ENCODE measurements around the gene METRNL. TPM values are rescaled to one million over a fixed set of nuclear protein-coding genes. Genes with fewer than 3 reads are reported as not detected.
"Not testable (repeated sequence)": the region's sequence is repeated elsewhere in the genome, so short reads cannot be mapped to it uniquely, and the experiment has no call there.

METRNL gene
- 137 and 140 TPM in 2 replicates for total RNA-seq

GRCh38 chr17:83079352-83079747 is at the start of gene METRNL:
METRNL (plus strand) TSS chr17:83079609; CDS start chr17:83079816, 207 bp downstream.
- Histone ChIP-seq H3K79me2 (ENCODE audit: insufficient read depth, low read length) (peaks cover 36% of the 10 kb centered on the region), H2AFZ (ENCODE audit: low read length) (no peak within 1 kb of the TSS), H3K4me3 (ENCODE audit: insufficient read depth, low read length) (peak within 1 kb of the TSS; percentile 82), H3K9me3 (ENCODE audit: low read depth, low read length) (no peaks in the 10 kb centered on the region), H3K27me3 (ENCODE audit: insufficient read depth, low read length) (peaks cover 7% of the 10 kb centered on the region), H3K36me3 (ENCODE audit: insufficient read depth, low read length) (peaks cover 16% of the 10 kb centered on the region), H3K27ac (ENCODE audit: low read depth, low read length) (peak within 1 kb of the TSS; percentile 48), H3K4me1 (ENCODE audit: insufficient read depth, low read length) (peaks cover 31% of the 10 kb centered on the region), H3K4me2 (ENCODE audit: insufficient read depth, low read length) (peak within 1 kb of the TSS; percentile 80), H4K20me1 (ENCODE audit: insufficient read depth, low read length) (peaks cover 30% of the 10 kb centered on the region)
- DNase-seq (ENCODE audit: insufficient read length, low spot score, missing footprints), result peak; percentile 100
- TF ChIP-seq CTCF (IDR thresholded peaks at IDR 0.05; ENCODE audit: extremely low read depth, low read depth, low read length), result no peak

- Histone ChIP-seq H3K4me3 (ENCODE audit: insufficient read depth, low read length) (no peak overlapping the region), H3K79me2 (ENCODE audit: insufficient read depth, low read length) (no peaks in the 10 kb centered on the region), H3K4me2 (ENCODE audit: insufficient read depth, low read length) (no peak overlapping the region), H3K27ac (ENCODE audit: low read depth, low read length) (no peak overlapping the region), H3K27me3 (ENCODE audit: insufficient read depth, low read length) (no peaks in the 10 kb centered on the region), H4K20me1 (ENCODE audit: insufficient read depth, low read length) (no peaks in the 10 kb centered on the region), H2AFZ (ENCODE audit: low read length) (no peak overlapping the region), H3K9me3 (ENCODE audit: low read depth, low read length) (no peaks in the 10 kb centered on the region), H3K4me1 (ENCODE audit: insufficient read depth, low read length) (no peaks in the 10 kb centered on the region), H3K36me3 (ENCODE audit: insufficient read depth, low read length) (peaks cover 4% of the 10 kb centered on the region)
- DNase-seq (ENCODE audit: insufficient read length, low spot score, missing footprints), result no peak
- TF ChIP-seq CTCF (IDR thresholded peaks at IDR 0.05; ENCODE audit: extremely low read depth, low read depth, low read length), result no peak
Measured at GRCh38 chr17:83030432-83030831, 49.0 kb upstream of the METRNL start.

GRCh38 chr17:83031321-83031945 is 48.0 kb upstream of the METRNL start:
- no peak for DNase-seq (ENCODE audit: insufficient read length, low spot score, missing footprints)
- Histone ChIP-seq H3K27ac (ENCODE audit: low read depth, low read length) (no peak overlapping the region), H4K20me1 (ENCODE audit: insufficient read depth, low read length) (no peaks in the 10 kb centered on the region), H3K36me3 (ENCODE audit: insufficient read depth, low read length) (peaks cover 6% of the 10 kb centered on the region), H3K4me2 (ENCODE audit: insufficient read depth, low read length) (no peak overlapping the region), H3K4me3 (ENCODE audit: insufficient read depth, low read length) (no peak overlapping the region), H3K79me2 (ENCODE audit: insufficient read depth, low read length) (no peaks in the 10 kb centered on the region), H3K27me3 (ENCODE audit: insufficient read depth, low read length) (no peaks in the 10 kb centered on the region), H3K4me1 (ENCODE audit: insufficient read depth, low read length) (no peaks in the 10 kb centered on the region), H3K9me3 (ENCODE audit: low read depth, low read length) (no peaks in the 10 kb centered on the region), H2AFZ (ENCODE audit: low read length) (no peak overlapping the region)
- no peak for TF ChIP-seq CTCF (IDR thresholded peaks at IDR 0.05; ENCODE audit: extremely low read depth, low read depth, low read length)

- not testable (repeated sequence) for H3K4me2 ChIP-seq (ENCODE audit: insufficient read depth, low read length); H3K79me2 ChIP-seq (ENCODE audit: insufficient read depth, low read length); DNase-seq (ENCODE audit: insufficient read length, low spot score, missing footprints); H3K9me3 ChIP-seq (ENCODE audit: low read depth, low read length); H3K36me3 ChIP-seq (ENCODE audit: insufficient read depth, low read length); H2AFZ ChIP-seq (ENCODE audit: low read length); H4K20me1 ChIP-seq (ENCODE audit: insufficient read depth, low read length); H3K27me3 ChIP-seq (ENCODE audit: insufficient read depth, low read length); H3K27ac ChIP-seq (ENCODE audit: low read depth, low read length); H3K4me3 ChIP-seq (ENCODE audit: insufficient read depth, low read length); H3K4me1 ChIP-seq (ENCODE audit: insufficient read depth, low read length)
Measured at GRCh38 chr17:83031946-83032451, 47.4 kb upstream of the METRNL start.

Measured in osteoblast (primary cell).